ENCODE data around the gene LAMTOR1. TPM values are rescaled to one million over a fixed set of nuclear protein-coding genes. Genes with fewer than 3 reads are reported as not detected.

Gene LAMTOR1
- total RNA-seq = 62.2 and 63.6 TPM in 2 replicates

DNA sequence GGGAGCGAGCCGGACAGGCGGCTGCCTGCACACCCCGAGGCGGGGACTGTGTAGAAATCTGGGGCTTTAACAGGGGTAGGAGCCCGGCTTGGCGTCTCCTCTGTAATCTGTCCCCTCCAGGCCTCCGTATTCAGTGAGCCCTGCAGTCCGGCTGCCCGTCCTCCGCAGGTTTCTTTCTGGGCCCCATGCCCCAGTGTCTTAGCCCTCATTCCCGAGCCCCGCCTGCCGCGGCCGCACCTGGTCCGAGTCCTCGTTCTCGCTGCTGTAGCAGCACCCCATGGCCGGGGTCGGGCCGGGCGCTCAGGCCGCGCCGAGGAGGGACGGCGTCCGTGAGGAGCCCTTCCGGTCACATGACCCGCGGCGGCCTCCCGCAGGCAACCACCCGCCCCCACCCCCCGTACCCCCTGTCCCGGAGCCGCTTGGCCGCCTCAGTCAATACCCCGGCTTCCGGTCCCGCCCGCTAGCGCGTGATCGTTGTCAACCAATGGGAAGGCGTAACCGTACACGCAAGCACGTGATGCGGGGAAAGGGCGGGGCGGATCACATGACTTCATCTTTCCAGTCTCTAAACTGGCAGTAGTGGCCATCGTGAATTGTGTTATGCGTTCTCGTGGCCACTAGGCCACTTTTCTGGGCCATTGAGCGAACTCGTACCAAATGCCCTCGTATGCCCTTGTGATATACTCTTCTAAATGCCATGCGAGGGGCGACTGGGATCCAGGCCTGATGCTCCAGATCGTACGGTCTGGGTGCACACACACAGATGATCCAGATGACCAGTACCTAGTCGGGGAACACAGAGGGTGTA is at the start of gene LAMTOR1:
TSS of gene LAMTOR1 (minus strand) at position 352 of the 808 bp plus-strand sequence. CDS start at position 279, 73 bp downstream.

DNA sequence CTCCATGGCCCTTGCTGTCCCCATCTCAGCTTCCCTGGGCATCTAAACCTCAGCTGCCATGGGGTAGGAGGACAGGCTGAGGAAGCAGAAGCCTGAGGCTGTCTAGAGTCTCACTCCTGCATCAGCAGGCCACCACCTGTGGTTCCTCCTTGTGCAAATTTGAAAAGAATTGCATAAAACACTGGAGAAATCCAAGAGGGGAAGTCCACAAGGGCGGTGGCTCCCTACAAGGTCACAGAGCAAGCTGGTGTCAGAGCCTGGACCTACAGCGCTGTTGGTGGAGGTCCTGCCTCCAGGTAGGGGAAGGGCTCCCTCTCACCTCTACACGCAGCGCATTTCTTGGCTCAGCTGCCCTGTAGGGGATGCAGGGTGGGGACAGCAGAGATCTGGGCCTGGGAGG is 32.4 kb upstream of the LAMTOR1 start, which contains the start of gene FOLR3:
TSS of gene FOLR3 (plus strand) at position 253 of the 400 bp plus-strand sequence. CDS start 228 bp downstream, outside the sequence.

DNA sequence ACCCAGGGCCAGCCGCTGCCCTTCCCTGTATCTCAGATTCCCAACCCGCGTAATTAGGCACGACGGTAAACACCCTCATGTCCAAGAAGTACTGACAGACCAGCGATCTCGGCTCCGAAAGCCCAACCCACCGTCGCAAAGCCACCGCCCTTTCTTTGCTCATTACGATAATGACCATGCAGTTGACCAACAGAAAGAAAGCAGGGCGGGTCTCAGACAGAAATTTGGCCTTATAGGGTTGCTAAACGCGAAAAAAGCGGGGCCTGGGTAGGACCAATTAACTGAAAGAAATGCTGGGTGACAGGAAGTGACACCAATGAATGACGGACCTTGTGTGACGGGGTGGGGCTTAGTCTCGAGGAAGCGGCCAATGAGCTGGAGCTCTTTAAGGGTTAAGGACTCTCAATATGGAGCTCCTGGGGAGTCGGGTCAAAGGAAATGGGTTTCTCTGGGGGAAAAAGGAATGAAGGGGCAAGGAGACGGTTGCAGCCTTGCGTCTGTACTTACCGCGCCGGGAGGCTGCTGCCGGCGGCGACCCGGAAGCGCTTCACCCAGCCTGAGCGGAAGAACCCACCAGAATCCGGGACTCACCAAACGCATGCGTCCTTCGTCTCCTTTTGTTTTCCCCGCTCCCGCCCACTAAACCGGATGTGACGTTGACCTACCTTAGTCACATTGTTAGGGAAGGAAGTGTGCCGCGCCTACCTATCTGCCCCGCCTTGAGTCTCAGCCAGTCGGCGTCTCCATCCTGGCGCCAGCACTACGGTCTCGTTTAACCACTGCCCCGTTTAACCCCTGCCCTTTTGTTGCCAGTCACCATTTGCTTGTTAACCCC is 9.3 kb upstream of the LAMTOR1 start, which contains the start of gene ANAPC15:
TSS of gene ANAPC15 (minus strand) at position 553 of the 835 bp plus-strand sequence. CDS start 1,419 bp downstream, outside the sequence.

DNA sequence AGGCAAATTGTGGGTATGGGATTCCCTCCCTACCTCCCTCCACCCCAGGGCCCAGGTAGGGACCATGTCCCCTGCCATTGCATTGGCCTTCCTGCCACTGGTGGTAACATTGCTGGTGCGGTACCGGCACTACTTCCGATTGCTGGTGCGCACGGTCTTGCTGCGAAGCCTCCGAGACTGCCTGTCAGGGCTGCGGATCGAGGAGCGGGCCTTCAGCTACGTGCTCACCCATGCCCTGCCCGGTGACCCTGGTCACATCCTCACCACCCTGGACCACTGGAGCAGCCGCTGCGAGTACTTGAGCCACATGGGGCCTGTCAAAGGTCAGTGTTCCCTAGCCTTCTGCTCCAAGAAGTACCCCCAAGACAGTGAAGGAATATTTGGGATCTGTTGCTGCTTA is 2.8 kb upstream of the LAMTOR1 start, which contains the start of gene TOMT:
TSS of gene TOMT (plus strand) at position 37 of the 400 bp plus-strand sequence. CDS start at position 65, 28 bp downstream.

DNA sequence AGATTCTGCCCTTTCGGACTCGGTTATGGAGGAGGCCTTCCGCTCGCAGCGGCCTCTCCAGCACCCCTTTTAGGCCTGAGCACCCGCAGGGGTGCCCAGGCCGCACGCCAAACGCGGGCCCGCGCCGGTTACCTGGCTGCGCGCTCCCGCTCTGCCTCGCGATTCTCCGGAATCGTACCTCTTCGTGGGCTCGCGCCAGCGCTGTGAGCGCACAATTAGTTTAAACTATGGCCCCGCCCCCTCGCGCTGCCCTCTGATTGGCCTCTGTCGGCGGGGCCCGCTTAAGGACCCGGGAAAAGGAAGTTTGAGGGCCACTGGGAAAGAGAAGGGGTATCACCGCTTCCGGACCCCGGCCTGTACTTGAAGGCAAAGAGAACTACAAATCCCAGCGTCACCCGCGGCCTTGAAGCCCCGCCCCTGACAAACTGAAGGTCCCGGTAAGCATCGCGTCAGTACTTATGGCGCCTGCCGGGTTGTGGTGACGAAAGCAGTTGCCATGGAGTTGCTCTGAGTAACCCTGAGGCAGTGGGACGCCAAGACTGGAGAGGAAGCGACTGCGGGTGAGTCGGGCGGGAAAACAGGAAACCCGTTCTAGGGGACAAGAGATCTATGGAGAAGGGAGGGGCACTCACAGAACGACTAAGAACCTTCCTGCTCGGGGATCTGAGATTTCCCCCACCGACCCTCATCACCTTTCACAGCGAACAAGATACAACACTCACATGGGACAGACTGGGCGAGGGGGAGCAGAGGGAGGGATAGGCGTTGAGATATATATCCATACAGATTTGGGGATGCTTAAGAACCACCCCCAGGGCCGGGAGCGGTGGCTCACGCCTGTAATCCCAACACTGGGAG is 22.5 kb downstream of the LAMTOR1 start, which contains the start of the genes LRRC51 and NUMA1:
TSS of gene LRRC51 (plus strand) at position 525 of the 858 bp plus-strand sequence. CDS start 8,234 bp downstream, outside the sequence.
TSS of gene NUMA1 (minus strand) at position 217 of the 858 bp plus-strand sequence. CDS start 44,599 bp downstream, outside the sequence.

Other genes with a start within 250 kb of the LAMTOR1 start
- gene DEFB131B, start 224.8 kb downstream of the LAMTOR1 start, total RNA-seq = not detected in 2 replicates
- gene XNDC1N, start 174.7 kb downstream of the LAMTOR1 start, total RNA-seq = 3.6 and 6.8 TPM in 2 replicates
- 13.3 and 42.8 TPM in 2 replicates for gene RNF121, start 174.3 kb downstream of the LAMTOR1 start, total RNA-seq
- 2.6 and 6.0 TPM in 2 replicates for gene IL18BP, start 104.4 kb downstream of the LAMTOR1 start, total RNA-seq
- 131 and 164 TPM in 2 replicates for gene NUMA1, start 22.8 kb downstream of the LAMTOR1 start, total RNA-seq
- 1.9 and 7.0 TPM in 2 replicates for gene LRRC51, start 22.4 kb downstream of the LAMTOR1 start, total RNA-seq
- not detected in 2 replicates for gene TOMT, start 2.6 kb upstream of the LAMTOR1 start, total RNA-seq
- 22.1 and 24.3 TPM in 2 replicates for gene ANAPC15, start 9.4 kb upstream of the LAMTOR1 start, total RNA-seq
- gene FOLR3, start 32.4 kb upstream of the LAMTOR1 start, total RNA-seq = not detected in 2 replicates
- gene FOLR1, start 88.8 kb upstream of the LAMTOR1 start, total RNA-seq = not detected in 2 replicates
- not detected in 2 replicates for gene FOLR2, start 113.5 kb upstream of the LAMTOR1 start, total RNA-seq
- gene INPPL1, start 121.5 kb upstream of the LAMTOR1 start, total RNA-seq = 29.3 and 47.1 TPM in 2 replicates
- gene PHOX2A, start 140.9 kb upstream of the LAMTOR1 start, total RNA-seq = not detected in 2 replicates